ENCODE measurements around the gene ARL11.

DNA sequence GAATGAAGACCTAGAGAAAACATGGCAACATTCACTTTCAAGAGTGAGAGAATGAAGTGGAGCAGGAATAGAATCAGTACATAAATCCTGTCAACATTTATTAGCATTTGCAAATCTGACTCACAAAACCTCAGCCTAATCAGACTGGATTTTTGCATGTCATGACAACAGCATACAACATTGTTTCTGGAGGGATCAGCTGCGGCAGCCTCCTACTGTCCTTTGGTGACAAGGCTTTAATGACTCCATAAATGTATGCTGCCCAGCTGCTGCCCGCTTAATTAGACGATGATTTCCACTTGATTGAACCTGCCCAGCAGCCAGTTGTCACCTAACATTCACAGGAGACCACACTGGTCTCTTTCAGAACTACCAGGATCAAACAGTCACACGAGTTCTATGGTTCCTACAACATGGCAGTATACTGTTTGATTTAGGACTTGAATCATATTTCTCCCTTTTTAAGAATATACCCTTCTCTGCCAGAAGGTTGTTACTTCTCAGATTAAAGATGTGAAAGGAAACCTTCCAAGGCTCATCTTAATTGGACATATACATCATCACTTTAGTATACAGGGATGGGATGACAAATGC is 53.6 kb downstream of the ARL11 start:
- TF ChIP-seq, protein P1, sequence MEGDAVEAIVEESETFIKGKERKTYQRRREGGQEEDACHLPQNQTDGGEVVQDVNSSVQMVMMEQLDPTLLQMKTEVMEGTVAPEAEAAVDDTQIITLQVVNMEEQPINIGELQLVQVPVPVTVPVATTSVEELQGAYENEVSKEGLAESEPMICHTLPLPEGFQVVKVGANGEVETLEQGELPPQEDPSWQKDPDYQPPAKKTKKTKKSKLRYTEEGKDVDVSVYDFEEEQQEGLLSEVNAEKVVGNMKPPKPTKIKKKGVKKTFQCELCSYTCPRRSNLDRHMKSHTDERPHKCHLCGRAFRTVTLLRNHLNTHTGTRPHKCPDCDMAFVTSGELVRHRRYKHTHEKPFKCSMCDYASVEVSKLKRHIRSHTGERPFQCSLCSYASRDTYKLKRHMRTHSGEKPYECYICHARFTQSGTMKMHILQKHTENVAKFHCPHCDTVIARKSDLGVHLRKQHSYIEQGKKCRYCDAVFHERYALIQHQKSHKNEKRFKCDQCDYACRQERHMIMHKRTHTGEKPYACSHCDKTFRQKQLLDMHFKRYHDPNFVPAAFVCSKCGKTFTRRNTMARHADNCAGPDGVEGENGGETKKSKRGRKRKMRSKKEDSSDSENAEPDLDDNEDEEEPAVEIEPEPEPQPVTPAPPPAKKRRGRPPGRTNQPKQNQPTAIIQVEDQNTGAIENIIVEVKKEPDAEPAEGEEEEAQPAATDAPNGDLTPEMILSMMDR (IDR thresholded peaks at IDR 0.05) = no peak
- TF ChIP-seq POLR2A (IDR thresholded peaks at IDR 0.05) = no peak
